Measurements from ENCODE around the gene RMRP.

The RMRP gene

DNA sequence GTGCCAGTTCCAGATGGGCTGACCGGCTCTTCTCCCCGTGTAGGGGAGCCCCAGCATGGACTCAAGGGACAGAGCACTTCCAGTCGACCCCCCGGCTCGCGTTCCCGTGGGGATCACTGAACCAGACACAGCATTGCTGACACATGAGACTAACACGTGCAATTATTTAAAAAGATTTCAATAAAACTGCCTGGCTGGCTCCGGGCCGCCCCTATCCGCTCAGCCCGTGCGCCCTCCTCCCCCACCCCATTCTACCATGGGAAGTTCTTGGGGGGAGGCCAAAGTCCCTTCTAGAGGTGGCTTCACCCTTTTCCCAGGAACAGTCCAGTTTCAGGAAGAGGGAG, 48.0 kb downstream of the RMRP start:
- TF ChIP-seq ZNF274 (IDR thresholded peaks at IDR 0.05; ENCODE audit: low read depth, low read length), result no peak
- H3K4me3 ChIP-seq (ENCODE audit: low read length), result no peak overlapping the region

DNA sequence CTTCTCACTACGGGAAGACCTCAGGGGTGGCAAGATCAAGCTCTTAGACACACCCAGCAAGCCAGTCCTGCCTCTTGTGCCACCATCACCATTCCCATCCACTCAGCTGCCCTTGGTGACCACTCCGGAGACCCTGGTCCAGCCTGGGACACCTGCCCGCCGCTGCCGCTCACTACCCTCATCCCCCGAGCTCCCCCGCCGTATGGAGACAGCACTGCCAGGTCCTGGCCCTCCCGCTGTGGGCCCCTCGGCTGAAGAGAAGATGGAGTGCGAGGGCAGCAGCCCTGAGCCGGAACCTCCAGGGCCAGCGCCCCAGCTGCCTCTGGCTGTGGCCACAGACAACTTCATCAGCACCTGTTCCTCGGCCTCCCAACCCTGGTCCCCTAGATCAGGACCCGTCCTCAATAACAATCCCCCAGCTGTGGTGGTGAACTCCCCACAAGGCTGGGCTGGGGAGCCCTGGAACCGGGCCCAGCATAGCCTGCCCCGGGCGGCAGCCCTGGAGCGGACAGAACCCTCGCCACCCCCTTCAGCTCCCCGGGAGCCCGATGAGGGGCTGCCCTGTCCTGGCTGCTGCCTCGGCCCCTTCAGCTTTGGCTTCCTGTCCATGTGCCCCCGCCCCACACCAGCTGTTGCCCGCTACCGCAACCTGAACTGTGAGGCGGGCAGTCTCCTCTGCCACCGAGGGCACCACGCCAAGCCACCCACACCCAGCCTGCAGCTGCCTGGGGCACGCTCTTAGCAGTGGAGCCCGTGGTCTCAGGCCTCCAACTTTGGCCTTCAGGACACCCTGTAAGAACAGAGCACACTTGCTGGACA, 48.6 kb downstream of the RMRP start:
- no peak overlapping the region for H3K4me3 ChIP-seq (ENCODE audit: low read length)
- no peak for TF ChIP-seq ZNF274 (IDR thresholded peaks at IDR 0.05; ENCODE audit: low read depth, low read length)

DNA sequence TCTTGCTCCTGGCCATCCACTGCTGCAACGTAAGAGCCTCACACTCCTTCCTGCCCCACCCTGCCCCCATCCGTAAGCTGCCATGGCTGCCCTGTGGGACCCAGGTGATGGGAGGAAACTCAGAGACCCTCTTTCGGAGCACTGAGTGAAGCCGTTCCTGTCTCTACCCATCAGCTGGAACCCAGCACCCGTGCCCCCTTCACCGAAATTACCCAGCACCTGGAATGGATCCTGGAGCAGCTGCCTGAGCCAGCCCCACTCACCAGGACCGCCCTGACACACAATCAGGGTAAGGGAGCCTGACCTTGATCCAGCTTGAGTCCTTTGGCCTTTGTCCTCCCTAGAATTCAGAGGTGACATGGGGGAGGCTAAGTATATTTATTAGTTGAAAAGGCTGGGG, 49.6 kb downstream of the RMRP start:
- no peak for TF ChIP-seq ZNF274 (IDR thresholded peaks at IDR 0.05; ENCODE audit: low read depth, low read length)
- no peak overlapping the region for H3K4me3 ChIP-seq (ENCODE audit: low read length)

Measured in GM08714 (cell line).